T-helper 1 cell treated with Interleukin-12 subunit alpha and Interleukin-12 subunit beta and Interleukin-4 antibody, amounts not matched to agents 30 μg/mL and 1 μg/mL, for 36 hours (primary cell): ENCODE data around the gene ADAMTS14.

ENCODE experiments used
- H3K27ac Mint-ChIP-seq: one replicate; pipeline ENCODE4 v1.8.0; 2021; ENCODE audit warnings: mild to moderate bottlenecking, mixed read lengths
- H3K27me3 Mint-ChIP-seq: one replicate; pipeline ENCODE4 v1.8.0; 2021; ENCODE audit warnings: low read depth, mixed read lengths
- H3K36me3 Mint-ChIP-seq: one replicate; pipeline ENCODE4 v1.8.0; 2021; ENCODE audit warnings: low read depth, mixed read lengths
- H3K4me1 Mint-ChIP-seq: one replicate; pipeline ENCODE4 v1.8.0; 2021; ENCODE audit warnings: low read depth, mixed read lengths
- H3K4me3 Mint-ChIP-seq: one replicate; pipeline ENCODE4 v1.8.0; 2021; ENCODE audit warnings: mild to moderate bottlenecking, moderate library complexity, mixed read lengths
- H3K9me3 Mint-ChIP-seq: one replicate; pipeline ENCODE4 v1.8.0; 2021; ENCODE audit warnings: mixed read lengths

ADAMTS14 gene

GRCh38 chr10:70784016-70784415 is 111.7 kb downstream of the ADAMTS14 start:
- Mint-ChIP-seq H3K27me3 (peaks cover 14% of the 10 kb centered on the region), H3K4me3 (no peak overlapping the region), H3K9me3 (no peaks in the 10 kb centered on the region), H3K4me1 (peaks cover 2% of the 10 kb centered on the region), H3K36me3 (no peaks in the 10 kb centered on the region), H3K27ac (no peak overlapping the region)

GRCh38 chr10:70784471-70784870 is 112.2 kb downstream of the ADAMTS14 start:
- Mint-ChIP-seq H3K9me3 (no peaks in the 10 kb centered on the region), H3K4me1 (peaks cover 2% of the 10 kb centered on the region), H3K27me3 (peaks cover 19% of the 10 kb centered on the region), H3K27ac (no peak overlapping the region), H3K4me3 (no peak overlapping the region), H3K36me3 (no peaks in the 10 kb centered on the region)

- Mint-ChIP-seq H3K27ac (no peak within 1 kb of the TSS), H3K27me3 (peaks cover 21% of the 10 kb centered on the region), H3K9me3 (no peaks in the 10 kb centered on the region), H3K36me3 (no peaks in the 10 kb centered on the region), H3K4me1 (peaks cover 2% of the 10 kb centered on the region), H3K4me3 (no peak within 1 kb of the TSS)
These were observed 112.9 kb downstream of the ADAMTS14 start, which contains the start of gene TBATA for GRCh38 chr10:70785190-70785589. Gene TBATA (minus strand): TSS chr10:70785377. CDS start chr10:70783379, 1,998 bp downstream.

GRCh38 chr10:70786799-70787415 is 114.6 kb downstream of the ADAMTS14 start:
- peaks cover 2% of the 10 kb centered on the region for H3K4me1 Mint-ChIP-seq
- no peak overlapping the region for H3K27ac Mint-ChIP-seq
- H3K27me3 Mint-ChIP-seq = peaks cover 39% of the 10 kb centered on the region
- H3K36me3 Mint-ChIP-seq = no peaks in the 10 kb centered on the region
- no peaks in the 10 kb centered on the region for H3K9me3 Mint-ChIP-seq
- H3K4me3 Mint-ChIP-seq = no peak overlapping the region

- H3K4me3 Mint-ChIP-seq = no peak overlapping the region
- no peak overlapping the region for H3K27ac Mint-ChIP-seq
- peaks cover 2% of the 10 kb centered on the region for H3K4me1 Mint-ChIP-seq
- peaks cover under 1% of the 10 kb centered on the region for H3K9me3 Mint-ChIP-seq
- peaks cover 45% of the 10 kb centered on the region for H3K27me3 Mint-ChIP-seq
- no peaks in the 10 kb centered on the region for H3K36me3 Mint-ChIP-seq
These were observed 119.2 kb downstream of the ADAMTS14 start for GRCh38 chr10:70791386-70792039.

DNA sequence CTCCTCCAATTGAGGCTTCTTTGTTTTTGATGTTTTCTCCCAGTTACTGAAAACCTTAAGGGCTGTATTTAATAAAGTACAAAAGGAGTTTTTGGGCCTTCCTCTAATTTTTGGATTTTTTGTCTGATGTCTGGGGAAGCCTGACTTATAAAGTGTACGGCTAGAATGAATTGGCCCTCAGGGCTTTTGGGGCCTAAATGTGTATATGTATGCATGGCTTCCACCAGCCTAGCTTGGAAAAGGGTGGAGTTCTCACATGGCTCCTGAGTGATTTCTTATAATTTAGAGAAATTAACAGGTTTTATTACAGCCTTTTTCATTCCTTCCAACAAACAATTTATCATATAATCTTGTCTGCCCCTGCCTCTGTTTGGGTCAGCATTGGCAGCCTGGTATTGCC is 123.3 kb downstream of the ADAMTS14 start:
- Mint-ChIP-seq H3K4me1 (no peaks in the 10 kb centered on the region), H3K36me3 (no peaks in the 10 kb centered on the region), H3K9me3 (peaks cover 7% of the 10 kb centered on the region), H3K27ac (no peak overlapping the region), H3K27me3 (peaks cover 41% of the 10 kb centered on the region), H3K4me3 (no peak overlapping the region)

GRCh38 chr10:70797840-70798239 is 125.5 kb downstream of the ADAMTS14 start:
- Mint-ChIP-seq H3K27me3 (peaks cover 33% of the 10 kb centered on the region), H3K27ac (no peak overlapping the region), H3K36me3 (no peaks in the 10 kb centered on the region), H3K4me3 (no peak overlapping the region), H3K4me1 (no peaks in the 10 kb centered on the region), H3K9me3 (peaks cover 7% of the 10 kb centered on the region)

GRCh38 chr10:70799124-70799523 is 126.8 kb downstream of the ADAMTS14 start:
- no peaks in the 10 kb centered on the region for H3K4me1 Mint-ChIP-seq
- peaks cover 7% of the 10 kb centered on the region for H3K9me3 Mint-ChIP-seq
- no peaks in the 10 kb centered on the region for H3K36me3 Mint-ChIP-seq
- no peak overlapping the region for H3K27ac Mint-ChIP-seq
- H3K27me3 Mint-ChIP-seq = peaks cover 33% of the 10 kb centered on the region
- no peak overlapping the region for H3K4me3 Mint-ChIP-seq

- Mint-ChIP-seq H3K36me3 (no peaks in the 10 kb centered on the region), H3K27ac (no peak overlapping the region), H3K4me3 (no peak overlapping the region), H3K4me1 (no peaks in the 10 kb centered on the region), H3K9me3 (peaks cover 4% of the 10 kb centered on the region), H3K27me3 (peaks cover 28% of the 10 kb centered on the region)
These were observed 129.5 kb downstream of the ADAMTS14 start for GRCh38 chr10:70801854-70802253.

DNA sequence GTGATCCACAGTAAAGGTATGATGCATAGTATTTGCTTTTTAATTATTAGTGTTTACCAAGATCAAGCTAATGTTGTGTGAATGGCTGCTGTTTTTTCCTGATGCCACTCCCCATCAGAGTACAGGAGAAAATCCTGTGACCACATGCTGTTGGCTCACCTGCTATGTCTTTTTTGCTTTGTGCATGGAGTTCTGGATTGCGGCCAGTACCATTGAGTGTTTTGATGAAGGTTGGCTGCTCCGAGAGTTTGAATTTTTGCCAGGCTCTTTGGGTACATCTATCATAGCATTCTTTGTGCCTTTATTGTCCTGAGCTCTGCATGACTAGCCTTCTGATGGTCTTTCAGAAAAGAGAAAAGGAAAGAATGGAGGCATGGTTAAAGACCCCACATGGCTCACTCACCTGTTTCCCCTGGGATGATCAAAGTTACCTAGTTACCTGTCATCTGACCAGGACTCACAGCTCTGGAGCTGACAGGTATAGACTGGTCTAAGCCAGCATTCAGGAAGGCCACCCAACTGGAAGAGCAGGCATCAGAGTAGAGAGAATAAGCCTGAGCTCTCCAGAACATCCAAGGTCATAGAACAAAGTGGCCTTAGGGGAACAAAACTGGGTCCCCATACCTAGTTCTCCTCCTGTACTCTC is 131.6 kb downstream of the ADAMTS14 start:
- no peak overlapping the region for H3K4me3 Mint-ChIP-seq
- peaks cover 3% of the 10 kb centered on the region for H3K9me3 Mint-ChIP-seq
- no peaks in the 10 kb centered on the region for H3K36me3 Mint-ChIP-seq
- peaks cover 32% of the 10 kb centered on the region for H3K27me3 Mint-ChIP-seq
- no peaks in the 10 kb centered on the region for H3K4me1 Mint-ChIP-seq
- H3K27ac Mint-ChIP-seq = no peak overlapping the region

DNA sequence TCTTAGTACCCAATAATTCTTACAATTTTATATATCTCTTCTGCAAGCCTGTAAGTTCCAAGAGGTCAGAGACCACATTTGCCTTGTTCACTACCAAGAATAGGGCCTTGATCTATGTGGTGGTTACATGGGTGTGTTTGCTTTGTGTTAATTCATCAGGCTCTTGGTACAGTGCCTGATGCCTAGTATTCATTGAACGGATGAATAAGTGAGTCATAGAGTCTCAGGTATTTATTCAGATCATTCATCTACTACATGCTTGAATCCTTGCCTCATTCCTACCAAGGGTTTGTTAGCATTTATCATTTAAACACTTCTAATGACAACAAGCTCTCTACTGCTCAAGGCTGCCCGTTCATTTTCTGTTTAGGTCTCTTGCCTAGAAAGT is 132.1 kb downstream of the ADAMTS14 start:
- Mint-ChIP-seq H3K4me3 (no peak overlapping the region), H3K4me1 (no peaks in the 10 kb centered on the region), H3K27ac (no peak overlapping the region), H3K27me3 (peaks cover 32% of the 10 kb centered on the region), H3K36me3 (no peaks in the 10 kb centered on the region), H3K9me3 (peaks cover 3% of the 10 kb centered on the region)

DNA sequence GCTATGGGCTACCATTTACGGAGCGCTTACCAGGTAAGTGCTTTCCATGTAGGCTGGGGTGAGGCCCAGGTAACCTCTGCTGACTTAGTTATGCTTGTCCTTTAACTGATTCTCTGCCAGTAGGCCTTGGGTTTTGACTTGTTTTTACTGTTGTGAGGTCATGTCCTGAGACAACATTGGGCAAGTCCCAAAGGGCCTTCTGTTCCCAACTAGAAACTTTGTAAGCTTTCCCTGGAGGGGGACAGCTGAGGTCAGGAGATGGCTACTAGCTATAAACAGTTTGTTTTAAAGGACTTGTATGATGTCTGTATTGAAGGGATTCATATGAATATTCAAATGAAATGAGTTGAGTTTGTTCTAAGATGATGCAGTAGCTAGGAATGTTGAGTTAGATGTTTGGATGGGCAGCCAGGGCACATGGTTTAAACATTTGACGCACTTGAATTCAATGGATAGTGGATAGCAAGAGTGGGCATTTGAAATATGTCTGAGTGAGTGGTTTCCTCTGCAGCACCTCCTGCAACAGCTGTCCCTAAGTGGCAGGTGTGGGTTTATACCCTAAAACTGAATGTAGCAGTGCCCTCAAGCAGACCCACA is 133.4 kb downstream of the ADAMTS14 start:
- no peaks in the 10 kb centered on the region for H3K9me3 Mint-ChIP-seq
- peaks cover 27% of the 10 kb centered on the region for H3K27me3 Mint-ChIP-seq
- H3K4me3 Mint-ChIP-seq = no peak overlapping the region
- no peaks in the 10 kb centered on the region for H3K36me3 Mint-ChIP-seq
- H3K27ac Mint-ChIP-seq = no peak overlapping the region
- no peaks in the 10 kb centered on the region for H3K4me1 Mint-ChIP-seq

DNA sequence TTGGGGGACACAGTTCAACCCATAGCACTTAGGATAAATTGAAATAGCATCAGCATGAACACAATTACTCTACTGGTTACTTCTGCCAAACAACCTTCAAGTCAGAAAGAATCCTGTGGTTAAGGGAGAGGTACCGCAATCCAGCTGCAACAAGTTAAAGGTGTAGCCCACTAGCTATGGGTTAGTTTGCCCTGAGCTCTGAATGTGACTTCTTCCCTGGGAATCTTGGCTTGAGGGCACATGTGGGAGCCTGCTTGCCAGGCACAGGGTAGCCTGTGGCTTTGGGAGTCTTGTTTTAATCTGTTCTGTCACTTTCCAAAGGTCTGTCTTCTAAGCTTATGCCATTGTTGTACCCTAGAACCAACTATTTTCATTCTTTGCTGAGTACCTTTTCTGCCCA is 134.5 kb downstream of the ADAMTS14 start:
- H3K4me1 Mint-ChIP-seq = no peaks in the 10 kb centered on the region
- no peaks in the 10 kb centered on the region for H3K36me3 Mint-ChIP-seq
- no peak overlapping the region for H3K4me3 Mint-ChIP-seq
- H3K27ac Mint-ChIP-seq = no peak overlapping the region
- H3K9me3 Mint-ChIP-seq = no peaks in the 10 kb centered on the region
- peaks cover 21% of the 10 kb centered on the region for H3K27me3 Mint-ChIP-seq

DNA sequence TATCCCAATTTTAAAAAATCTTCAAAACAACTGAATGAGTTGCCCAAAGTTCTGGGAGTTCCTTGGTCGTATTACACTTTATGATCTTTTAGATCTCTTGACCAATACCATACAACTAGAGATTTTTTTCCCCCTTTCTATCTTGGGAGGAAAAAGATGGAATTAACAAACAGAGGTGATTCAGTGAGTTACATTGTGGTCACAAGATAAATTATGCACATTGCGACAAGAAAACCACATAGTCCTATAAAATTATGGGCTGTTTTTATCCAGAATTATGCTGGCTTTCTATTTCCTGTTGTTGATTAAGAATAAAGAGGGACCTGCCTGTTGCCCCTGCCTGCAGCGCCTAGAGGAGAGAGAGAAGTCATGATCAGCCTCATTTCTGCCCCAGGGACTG is 135.2 kb downstream of the ADAMTS14 start:
- Mint-ChIP-seq H3K9me3 (no peaks in the 10 kb centered on the region), H3K27ac (no peak overlapping the region), H3K4me1 (no peaks in the 10 kb centered on the region), H3K27me3 (peaks cover 13% of the 10 kb centered on the region), H3K36me3 (no peaks in the 10 kb centered on the region), H3K4me3 (no peak overlapping the region)
